Measurements from ENCODE around the gene C2CD4D.
"Not testable (repeated sequence)": the region's sequence is repeated elsewhere in the genome, so short reads cannot be mapped to it uniquely, and the experiment has no call there.

Gene C2CD4D

GRCh38 chr1:151858886-151859665 lies 19.5 kb upstream of the C2CD4D start:
- DNase-seq (ENCODE audit: low read depth), result no peak

GRCh38 chr1:151858030-151858746 lies 18.6 kb upstream of the C2CD4D start:
- no peak for DNase-seq (ENCODE audit: low read depth)

GRCh38 chr1:151855933-151856332 lies 16.3 kb upstream of the C2CD4D start:
- DNase-seq (ENCODE audit: low read depth), result no peak

GRCh38 chr1:151855516-151855915 lies 15.9 kb upstream of the C2CD4D start:
- not testable (repeated sequence) for DNase-seq (ENCODE audit: low read depth)

GRCh38 chr1:151854658-151855057 lies 15.0 kb upstream of the C2CD4D start:
- no peak for DNase-seq (ENCODE audit: low read depth)

- no peak for DNase-seq (ENCODE audit: low read depth)
Measured at GRCh38 chr1:151853411-151853943, 13.9 kb upstream of the C2CD4D start, which contains the start of gene THEM5. Gene THEM5 (minus strand): TSS chr1:151853712. CDS start chr1:151853565, 147 bp downstream.

- DNase-seq (ENCODE audit: low read depth), result no peak
Measured at GRCh38 chr1:151852733-151853132, 13.1 kb upstream of the C2CD4D start.

- DNase-seq (ENCODE audit: low read depth), result no peak
Measured at GRCh38 chr1:151851886-151852285, 12.3 kb upstream of the C2CD4D start.

- DNase-seq (ENCODE audit: low read depth), result no peak
Measured at GRCh38 chr1:151849871-151850270, 10.3 kb upstream of the C2CD4D start.

GRCh38 chr1:151849126-151849525 lies 9.5 kb upstream of the C2CD4D start:
- DNase-seq (ENCODE audit: low read depth), result no peak

- no peak for DNase-seq (ENCODE audit: low read depth)
Measured at GRCh38 chr1:151847867-151848596, 8.4 kb upstream of the C2CD4D start.

- no peak for DNase-seq (ENCODE audit: low read depth)
Measured at GRCh38 chr1:151846686-151847237, 7.1 kb upstream of the C2CD4D start.

GRCh38 chr1:151846062-151846568 lies 6.5 kb upstream of the C2CD4D start:
- no peak for DNase-seq (ENCODE audit: low read depth)

GRCh38 chr1:151843398-151843797 lies 3.8 kb upstream of the C2CD4D start:
- DNase-seq (ENCODE audit: low read depth), result no peak

- DNase-seq (ENCODE audit: low read depth), result no peak
Measured at GRCh38 chr1:151841141-151841540, 1.5 kb upstream of the C2CD4D start.

- no peak for DNase-seq (ENCODE audit: low read depth)
Measured at GRCh38 chr1:151840421-151840820, 801 bp upstream of the C2CD4D start.

GRCh38 chr1:151839082-151839412 lies 573 bp downstream of the C2CD4D start:
- DNase-seq (ENCODE audit: low read depth), result no peak

GRCh38 chr1:151838222-151839081 lies 1.2 kb downstream of the C2CD4D start:
- no peak for DNase-seq (ENCODE audit: low read depth)

GRCh38 chr1:151837884-151838221 lies 1.8 kb downstream of the C2CD4D start:
- DNase-seq (ENCODE audit: low read depth), result no peak

GRCh38 chr1:151837197-151837596 lies 2.4 kb downstream of the C2CD4D start:
- DNase-seq (ENCODE audit: low read depth), result no peak

GRCh38 chr1:151835596-151835995 lies 4.0 kb downstream of the C2CD4D start:
- DNase-seq (ENCODE audit: low read depth), result no peak

Data from stimulated activated CD4-positive, alpha-beta T cell treated with anti-CD3 and anti-CD28 coated beads, Interleukin-2, amount 100 ng/mL, for 4 hours (primary cell).